A549 (cell line): ENCODE results near the gene LANCL2.

Experiments used
- BHLHE40 ChIP-seq: IDR thresholded peaks from 2 replicates; pipeline ENCODE4 v1.6.1; 2012; ENCODE audit warnings: low read depth, low read length, inconsistent platforms
- CBX2 ChIP-seq: fragments of 200-600 bp; sonication (generic); IDR thresholded peaks from 2 replicates; pipeline ENCODE4 v1.6.1; 2016; ENCODE audit warnings: low read depth, mild to moderate bottlenecking, borderline replicate concordance
- CTCF ChIP-seq: fragments of >200 bp; sonication (Bioruptor Twin); formaldehyde crosslinking; IDR thresholded peaks from 3 replicates; pipeline ENCODE4 v1.5.1; 2016
- ELK1 ChIP-seq: fragments of 150-350 bp; IDR thresholded peaks from 2 replicates; pipeline ENCODE4 v1.6.1; 2014; ENCODE audit warnings: low read depth, mild to moderate bottlenecking, low read length
- EP300 ChIP-seq, 2 experiments: fragments of >200 bp; sonication (Bioruptor Twin); formaldehyde crosslinking; IDR thresholded peaks; 2 replicates in 1 of 2; 3 replicates in 1 of 2; pipeline ENCODE4 v1.6.1; 2016 to 2017
- ESRRA ChIP-seq: fragments of 150-350 bp; IDR thresholded peaks from 2 replicates; pipeline ENCODE4 v1.6.1; 2014; ENCODE audit warnings: mild to moderate bottlenecking, low read length, borderline replicate concordance
- FOXS1 ChIP-seq: fragments of 250-450 bp; sonication (Bioruptor Pico); IDR thresholded peaks from 2 replicates; pipeline ENCODE4 v1.5.0; 2020; ENCODE audit warnings: mild to moderate bottlenecking, moderate library complexity
- MYC ChIP-seq: IDR thresholded peaks from 2 replicates; pipeline ENCODE4 v1.6.1; 2012; ENCODE audit warnings: mild to moderate bottlenecking, inconsistent platforms, low read length, improper control_type of control experiment, borderline replicate concordance
- POLR2A ChIP-seq: IDR thresholded peaks from 2 replicates; pipeline ENCODE4 v1.6.1; 2012; ENCODE audit warnings: mild to moderate bottlenecking, low read length
- RCOR1 ChIP-seq: fragments of 150-350 bp; IDR thresholded peaks from 2 replicates; pipeline ENCODE4 v1.6.1; 2014; ENCODE audit warnings: antibody characterized with exemption, low read length, low read depth
- REST ChIP-seq: fragments of 200-600 bp; sonication (generic); IDR thresholded peaks from 2 replicates; pipeline ENCODE4 v1.6.1; 2016; ENCODE audit warnings: antibody characterized with exemption, mild to moderate bottlenecking, moderate library complexity
- ZC3H11A ChIP-seq: fragments of 450-650 bp; IDR thresholded peaks from 2 replicates; pipeline ENCODE4 v1.6.1; 2014; ENCODE audit warnings: antibody characterized with exemption, mild to moderate bottlenecking
- ZNF302 ChIP-seq: fragments of 250-450 bp; sonication (Bioruptor Pico); IDR thresholded peaks from 2 replicates; pipeline ENCODE4 v1.9.0; 2021; ENCODE audit warnings: inconsistent platforms, mild to moderate bottlenecking, moderate library complexity
- ZSCAN20 ChIP-seq: fragments of 250-450 bp; sonication (Bioruptor Pico); IDR thresholded peaks from 2 replicates; pipeline ENCODE4 v1.8.0; 2022; ENCODE audit warnings: mild to moderate bottlenecking, moderate library complexity

GRCh38 chr7:55423891-55424290, 58.8 kb downstream of the LANCL2 start:
- TF ChIP-seq CBX2, result no peak
- TF ChIP-seq FOXS1, result no peak
- TF ChIP-seq CTCF, result no peak
- TF ChIP-seq ZC3H11A, result no peak
- no peak for TF ChIP-seq POLR2A
- TF ChIP-seq EP300 (IDR thresholded peaks at IDR 0.05), result no peak
- TF ChIP-seq BHLHE40, result no peak
- TF ChIP-seq ZSCAN20 (CRISPR knock-in tag), result no peak
- no peak for TF ChIP-seq ESRRA
- TF ChIP-seq RCOR1, result no peak
- no peak for TF ChIP-seq ELK1
- TF ChIP-seq MYC, result no peak
- TF ChIP-seq REST, result no peak
- no peak for TF ChIP-seq ZNF302
